DND-41 (cell line): ENCODE measurements around the gene CCDC157.
A peak's percentile ranks its signal among the peaks of the same experiment; 100 is the strongest.

Experiments
- ATAC-seq: fragments of 200-7000 bp; cut with Tn5 transposase; 3 replicates; pipeline ENCODE4 v1.9.1; 2021; ENCODE audit warnings: low read depth; ENCODE audit not compliant: insufficient read depth
- DNase-seq: peaks from one replicate; pipeline ENCODE4 v3.0.0-alpha.2; 2020
- H2AFZ ChIP-seq: 2 replicates; pipeline ENCODE4 v1.6.0; 2012; ENCODE audit warnings: low read depth, low read length
- H3K27ac ChIP-seq: 2 replicates; pipeline ENCODE4 v1.5.1; 2012; ENCODE audit warnings: low read length, inconsistent platforms
- H3K27me3 ChIP-seq: fragments of 200-600 bp; sonication (generic); 2 replicates; pipeline ENCODE4 v1.6.0; 2012; ENCODE audit warnings: low read length, mild to moderate bottlenecking, inconsistent platforms; ENCODE audit not compliant: insufficient read depth, poor library complexity
- H3K36me3 ChIP-seq: 2 replicates; pipeline ENCODE4 v1.5.1; 2012; ENCODE audit warnings: low read length, inconsistent platforms; ENCODE audit not compliant: insufficient read depth
- H3K4me1 ChIP-seq: 2 replicates; pipeline ENCODE4 v1.5.1; 2012; ENCODE audit warnings: mild to moderate bottlenecking, low read length; ENCODE audit not compliant: insufficient read depth
- H3K4me2 ChIP-seq: 2 replicates; pipeline ENCODE4 v1.6.0; 2012; ENCODE audit warnings: mild to moderate bottlenecking, moderate library complexity, low read length, inconsistent platforms; ENCODE audit not compliant: insufficient read depth
- H3K4me3 ChIP-seq, 2 experiments: fragments of 200-600 bp in 1 of 2; shearing (Covaris generic) in 1 of 2; 2 replicates each; pipeline ENCODE4 v1.5.1; 2012 to 2016; ENCODE audit warnings: inconsistent platforms in 2 of 2, low read length in 2 of 2, mild to moderate bottlenecking in 2 of 2, low read depth in 1 of 2, moderate library complexity in 1 of 2
- H3K79me2 ChIP-seq: 2 replicates; pipeline ENCODE4 v1.6.0; 2012; ENCODE audit warnings: low read length, inconsistent platforms; ENCODE audit not compliant: insufficient read depth
- H3K9ac ChIP-seq: 2 replicates; pipeline ENCODE4 v1.6.0; 2012; ENCODE audit warnings: low read depth, mild to moderate bottlenecking, inconsistent platforms, low read length, moderate library complexity
- H3K9me3 ChIP-seq: 2 replicates; pipeline ENCODE4 v1.5.1; 2012; ENCODE audit warnings: low read length, moderate library complexity, mild to moderate bottlenecking, inconsistent platforms; ENCODE audit not compliant: insufficient read depth, severe bottlenecking
- H4K20me1 ChIP-seq: 2 replicates; pipeline ENCODE4 v1.6.0; 2012; ENCODE audit warnings: low read length; ENCODE audit not compliant: insufficient read depth
- CTCF ChIP-seq: IDR thresholded peaks from 2 replicates; pipeline ENCODE4 v1.5.1; 2012; ENCODE audit warnings: borderline replicate concordance, low read length, moderate library complexity, mild to moderate bottlenecking; ENCODE audit not compliant: poor library complexity, severe bottlenecking; ENCODE audit errors: extremely low read depth
- EZH2 ChIP-seq: IDR thresholded peaks from 3 replicates; pipeline ENCODE4 v1.6.1; 2012; ENCODE audit warnings: borderline replicate concordance, low read depth, mild to moderate bottlenecking, moderate library complexity, low read length, inconsistent platforms; ENCODE audit not compliant: severe bottlenecking

CCDC157 gene

DNA sequence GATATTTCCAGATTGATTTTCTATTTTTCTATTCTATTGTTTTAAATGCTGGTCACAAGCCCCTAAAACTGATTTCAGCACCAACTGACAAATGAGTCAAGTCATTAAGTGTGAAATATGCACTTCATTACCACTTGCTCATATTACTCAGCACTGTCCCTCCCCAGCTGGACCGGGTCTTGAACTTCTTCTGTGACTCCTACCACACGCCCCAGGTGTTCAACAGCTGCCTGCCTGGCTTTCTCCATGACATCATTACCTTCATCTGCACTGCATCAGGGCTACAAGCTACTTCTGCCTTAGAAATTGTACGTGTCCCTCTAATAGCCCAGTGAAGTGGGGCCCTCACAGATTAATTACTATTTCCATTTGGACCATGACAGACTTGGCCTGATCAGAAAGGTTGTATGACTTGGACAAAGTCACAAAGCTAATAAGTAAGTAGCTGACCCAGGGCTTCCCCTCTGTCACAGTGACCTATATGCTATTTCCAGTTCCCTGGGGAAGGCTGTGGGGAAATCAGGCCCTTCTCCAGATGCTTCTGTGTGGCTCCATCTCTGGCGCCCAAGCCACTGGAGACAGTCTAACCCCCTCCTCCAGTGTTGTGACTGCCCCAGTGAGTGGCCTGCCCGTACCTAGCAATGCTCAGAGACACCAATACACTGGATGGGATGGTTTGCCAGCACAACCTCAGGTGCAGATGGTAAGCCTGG is 48.1 kb upstream of the CCDC157 start:
- peak overlapping the region; percentile 60 for H3K4me2 ChIP-seq
- H3K79me2 ChIP-seq, result peaks cover 87% of the 10 kb centered on the region
- H4K20me1 ChIP-seq, result 0 out of 2 replicates have a peak, but pooled peaks cover 8% of the 10 kb centered on the region
- H3K27me3 ChIP-seq, result no peaks in the 10 kb centered on the region
- H3K4me3 ChIP-seq, result no peak overlapping the region
- H3K36me3 ChIP-seq, result peaks cover 50% of the 10 kb centered on the region
- no peak for TF ChIP-seq EZH2
- no peak for TF ChIP-seq CTCF
- peaks cover 98% of the 10 kb centered on the region for H3K4me1 ChIP-seq
- H3K9ac ChIP-seq, result peak overlapping the region; percentile 64
- no peak overlapping the region for H2AFZ ChIP-seq
- peak overlapping the region; percentile 89 for H3K27ac ChIP-seq
- H3K9me3 ChIP-seq, result no peaks in the 10 kb centered on the region
- no peak for ATAC-seq
- peak; percentile 66 for DNase-seq

DNA sequence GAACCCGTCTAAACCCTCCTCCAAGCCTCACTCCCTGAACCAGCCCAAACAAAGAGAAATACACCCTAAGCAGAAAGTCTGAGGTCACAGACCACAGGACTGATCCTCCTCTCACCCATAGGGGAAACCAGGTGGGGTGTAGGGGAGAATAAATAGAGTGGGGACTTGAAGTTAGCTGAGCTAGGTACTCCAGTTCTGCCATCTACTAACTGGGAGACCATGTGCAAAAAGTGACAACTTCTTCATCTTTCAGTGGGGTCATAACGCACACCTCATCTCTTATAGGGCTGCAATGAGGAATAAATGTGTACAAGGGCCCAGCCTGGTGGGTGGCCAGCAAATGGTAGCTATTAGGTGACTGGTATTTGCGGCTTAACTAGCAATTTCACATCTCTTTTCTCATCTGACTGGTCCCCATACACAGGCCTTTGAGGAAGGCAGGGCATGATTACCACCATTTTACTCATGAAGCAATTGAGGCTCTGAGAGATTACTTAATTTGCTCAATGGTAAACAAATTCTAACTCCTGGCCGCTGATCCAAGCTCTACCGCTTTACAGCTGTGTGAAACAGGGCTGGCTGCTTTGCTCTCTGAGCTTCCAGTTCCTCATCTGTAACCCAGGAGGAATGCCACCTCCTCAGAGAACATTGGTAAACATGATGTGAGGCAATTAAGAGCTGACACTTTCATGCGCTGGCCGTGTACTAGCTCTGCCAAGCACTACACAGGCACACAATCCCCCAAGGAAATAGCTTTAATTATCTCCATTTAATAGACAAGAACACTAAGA is 46.7 kb upstream of the CCDC157 start:
- Histone ChIP-seq H3K4me1 (peaks cover 98% of the 10 kb centered on the region), H3K79me2 (peaks cover 87% of the 10 kb centered on the region), H3K4me2 (peak overlapping the region; percentile 28)

DNA sequence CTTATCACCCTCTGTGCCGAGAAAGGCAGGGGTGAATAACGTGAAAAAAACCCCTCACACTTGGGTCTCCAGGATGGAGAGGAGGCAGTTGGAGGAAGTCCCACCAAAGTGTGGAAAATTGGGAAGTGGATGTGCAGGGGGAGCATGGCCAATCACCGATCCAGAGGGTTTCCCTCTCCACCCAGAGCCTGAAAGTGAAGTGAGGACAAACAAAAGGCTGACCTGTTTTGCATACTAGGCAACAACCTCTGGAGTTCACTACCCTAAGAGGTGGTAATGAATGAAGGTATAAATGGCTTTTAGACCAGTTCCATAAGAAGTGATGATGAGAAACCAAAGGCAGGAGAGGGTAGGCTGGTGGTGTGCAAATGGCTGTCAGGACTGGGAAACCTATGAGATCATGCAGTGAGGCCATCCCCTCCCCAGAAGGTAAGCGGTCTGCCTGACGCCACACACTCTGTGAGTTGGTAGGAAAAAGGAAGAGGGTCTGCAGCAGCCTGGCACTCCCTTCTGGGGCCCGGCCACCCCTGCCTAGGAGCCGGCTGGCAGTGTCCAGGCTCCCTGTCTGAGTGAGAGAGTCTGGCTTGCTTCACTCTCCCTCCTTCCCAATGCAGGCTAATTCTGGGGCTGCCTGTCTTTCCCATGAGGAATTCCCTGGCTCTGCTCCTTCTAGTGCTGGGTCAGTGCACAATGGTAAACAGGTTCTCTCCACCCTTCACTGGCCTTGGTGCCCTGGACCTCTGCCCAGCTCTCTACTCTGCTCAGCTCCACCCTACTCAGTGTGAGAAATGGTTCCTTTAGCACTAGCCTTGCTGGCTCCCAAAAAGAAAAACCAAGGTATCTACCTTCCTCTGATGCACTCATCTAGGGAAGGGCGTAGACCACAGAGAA is 45.7 kb upstream of the CCDC157 start:
- Histone ChIP-seq H3K4me3 (no peak overlapping the region), H3K4me2 (peak overlapping the region; percentile 28; the same call in 1 of the 2 replicates), H4K20me1 (peaks cover 16% of the 10 kb centered on the region; the same call in 1 of the 2 replicates), H3K4me1 (peaks cover 98% of the 10 kb centered on the region), H3K9ac (0 out of 2 replicates have a peak overlapping the region, but pooled peaks have one; percentile 0), H3K36me3 (peaks cover 58% of the 10 kb centered on the region), H3K79me2 (peaks cover 88% of the 10 kb centered on the region), H3K27me3 (no peaks in the 10 kb centered on the region), H3K9me3 (no peaks in the 10 kb centered on the region), H3K27ac (peak overlapping the region; percentile 89), H2AFZ (no peak overlapping the region)
- ATAC-seq, result no peak
- no peak for TF ChIP-seq CTCF
- no peak for TF ChIP-seq EZH2
- DNase-seq, result no peak

More for the DNA sequence above, 46.7 kb upstream of the CCDC157 start:
- TF ChIP-seq CTCF (peak; percentile 7), EZH2 (no peak)
- Histone ChIP-seq H3K27ac (peak overlapping the region; percentile 89), H3K36me3 (peaks cover 50% of the 10 kb centered on the region), H3K4me3 (no peak overlapping the region), H4K20me1 (peaks cover 8% of the 10 kb centered on the region; the same call in 1 of the 2 replicates), H3K9ac (peak overlapping the region; percentile 25; the same call in 1 of the 2 replicates), H3K9me3 (no peaks in the 10 kb centered on the region), H2AFZ (no peak overlapping the region), H3K27me3 (no peaks in the 10 kb centered on the region)
- peak; percentile 38 for ATAC-seq
- peak; percentile 59 for DNase-seq
